Measurements from ENCODE around the gene TEX19.

Gene TEX19

DNA sequence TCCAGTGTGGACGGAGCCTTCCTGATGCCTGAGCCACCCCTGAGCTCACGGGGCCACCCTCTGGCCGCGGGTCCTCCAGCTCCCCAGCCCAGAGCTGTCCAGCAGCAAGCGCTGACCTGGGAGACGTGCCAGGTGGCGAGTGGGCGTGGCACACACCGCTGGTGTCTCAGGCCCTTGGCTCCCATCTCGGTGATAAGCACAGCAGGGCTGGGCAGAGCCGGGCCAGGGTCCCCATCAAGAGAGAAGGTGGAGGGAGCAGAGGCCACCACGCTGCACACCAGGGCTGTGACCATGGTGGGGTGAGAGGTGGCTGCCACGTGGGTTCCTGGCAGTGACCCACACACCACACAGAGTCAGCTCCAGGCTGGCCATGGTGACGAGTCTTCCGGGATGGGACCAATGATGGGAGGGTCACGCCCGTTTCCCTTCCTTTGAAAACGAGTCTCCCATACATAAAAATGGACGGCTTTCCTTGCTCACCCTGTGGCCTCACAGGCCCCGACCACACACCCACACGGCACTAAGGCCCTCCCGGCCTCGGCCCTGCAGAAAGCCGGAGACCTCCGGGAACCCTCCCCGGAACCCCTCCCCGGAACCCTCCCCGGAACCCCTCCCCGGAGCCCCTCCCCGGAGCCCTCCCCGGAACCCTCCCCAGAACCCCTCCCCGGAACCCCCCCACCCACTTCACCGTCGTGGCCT lies 29.3 kb downstream of the TEX19 start:
- DNase-seq (ENCODE audit: low spot score) (no peak), FAIRE-seq (peak; percentile 9)

DNA sequence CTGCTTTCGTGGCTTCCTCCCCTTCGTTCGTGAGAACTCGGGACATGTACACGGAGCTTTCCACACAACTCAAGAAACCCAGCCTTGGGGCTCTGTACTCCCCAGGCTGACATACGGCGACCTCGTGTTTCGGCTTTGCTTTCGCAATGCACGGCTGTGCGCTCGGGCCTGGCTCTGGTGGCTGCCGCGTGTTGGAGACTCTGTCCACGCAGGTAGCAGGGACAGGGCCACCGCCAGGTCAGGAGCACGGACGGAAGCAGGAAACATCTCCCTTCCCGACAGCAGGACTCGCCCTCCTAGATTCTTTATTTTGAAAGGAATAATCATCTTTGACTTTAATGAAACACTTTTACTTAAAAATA lies 29.9 kb downstream of the TEX19 start:
- FAIRE-seq = no peak

DNA sequence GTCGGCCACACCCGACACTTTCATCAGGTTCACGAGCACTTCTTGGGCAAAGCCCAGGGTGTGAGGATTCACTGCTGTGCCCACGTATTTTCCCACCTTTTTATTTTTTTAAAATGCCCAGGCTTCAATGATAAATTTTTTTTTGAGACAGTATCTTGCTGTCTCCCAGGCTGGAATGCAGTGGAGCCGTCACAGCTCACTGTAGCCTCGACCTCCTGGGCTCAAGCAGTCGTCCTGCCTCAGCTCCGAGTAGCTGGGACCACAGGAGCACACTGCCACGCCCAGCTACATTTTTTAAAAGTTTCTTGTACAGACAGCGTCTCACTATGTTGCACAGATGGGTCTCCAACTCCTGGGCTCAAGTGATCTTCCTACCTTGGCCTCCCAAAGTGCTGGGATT lies 30.3 kb downstream of the TEX19 start:
- DNase-seq (ENCODE audit: low spot score) = no peak

More for the DNA sequence above, 29.9 kb downstream of the TEX19 start:
- no peak for DNase-seq (ENCODE audit: low spot score)

DNA sequence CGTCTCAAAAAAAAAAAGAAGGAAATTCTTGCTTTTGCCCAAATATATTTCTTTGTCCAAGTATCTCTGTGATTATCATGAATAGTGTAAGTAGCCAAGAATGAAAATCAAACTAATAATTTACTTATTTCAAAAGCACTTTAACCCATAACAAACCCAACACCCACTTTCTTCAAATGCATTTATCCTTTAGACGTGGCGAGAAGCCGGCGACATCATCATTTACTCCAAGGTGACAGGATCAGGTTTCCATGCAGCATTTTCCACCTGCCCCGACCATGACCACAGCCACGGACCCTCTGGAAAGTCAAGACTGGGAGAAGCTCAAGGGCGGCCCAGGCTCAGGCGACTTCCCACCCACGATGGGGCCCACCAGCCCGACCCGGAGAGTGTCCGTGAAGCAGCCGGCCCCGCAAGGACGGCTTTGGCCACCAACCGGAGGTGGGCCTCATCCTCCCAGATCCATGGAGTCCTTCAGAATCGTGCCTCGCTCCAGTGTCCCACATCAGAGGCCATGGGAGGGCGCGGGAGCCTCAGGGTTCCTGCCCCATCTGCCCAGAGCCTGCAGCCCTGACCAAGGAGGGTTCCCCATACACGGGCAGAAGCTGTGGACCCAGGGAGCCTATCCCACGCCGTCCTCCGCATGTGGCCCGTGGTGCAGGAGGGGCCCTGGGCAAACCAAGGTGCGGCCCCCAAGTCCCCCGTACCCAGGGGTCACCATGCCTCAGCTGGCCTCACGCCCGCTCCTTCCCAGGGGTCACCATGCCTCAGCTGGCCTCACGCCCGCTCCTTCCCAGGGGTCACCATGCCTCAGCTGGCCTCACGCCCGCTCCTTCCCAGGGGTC lies 31.2 kb downstream of the TEX19 start:
- DNase-seq (ENCODE audit: low spot score) (no peak), FAIRE-seq (no peak)

More for the DNA sequence above, 30.3 kb downstream of the TEX19 start:
- FAIRE-seq = no peak

DNA sequence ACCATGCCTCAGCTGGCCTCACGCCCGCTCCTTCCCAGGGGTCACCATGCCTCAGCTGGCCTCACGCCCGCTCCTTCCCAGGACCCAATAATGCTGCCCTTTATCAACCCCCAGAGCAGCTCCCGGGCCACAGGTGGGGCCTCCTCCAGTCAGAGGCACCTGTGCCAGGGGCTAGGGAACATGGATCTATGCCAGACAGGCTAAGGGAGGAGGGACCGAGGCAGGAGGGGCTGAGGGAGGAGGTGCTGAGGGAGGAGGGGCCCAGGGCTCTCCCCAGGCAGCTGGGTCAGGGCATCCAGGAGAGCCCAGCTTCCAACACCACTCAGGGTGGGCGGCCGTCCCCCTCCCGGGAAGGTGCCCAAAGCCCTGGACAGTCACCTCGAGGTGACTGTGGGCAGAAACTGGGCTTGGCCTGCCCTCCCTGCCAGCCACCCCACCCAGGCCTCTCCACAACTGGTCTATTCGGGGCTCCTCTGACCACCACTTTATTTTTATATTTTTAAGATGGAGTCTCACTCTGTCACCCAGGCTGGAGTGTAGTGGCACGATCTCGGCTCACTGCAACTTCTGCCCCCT lies 31.9 kb downstream of the TEX19 start:
- no peak for FAIRE-seq
- no peak for DNase-seq (ENCODE audit: low spot score)

DNA sequence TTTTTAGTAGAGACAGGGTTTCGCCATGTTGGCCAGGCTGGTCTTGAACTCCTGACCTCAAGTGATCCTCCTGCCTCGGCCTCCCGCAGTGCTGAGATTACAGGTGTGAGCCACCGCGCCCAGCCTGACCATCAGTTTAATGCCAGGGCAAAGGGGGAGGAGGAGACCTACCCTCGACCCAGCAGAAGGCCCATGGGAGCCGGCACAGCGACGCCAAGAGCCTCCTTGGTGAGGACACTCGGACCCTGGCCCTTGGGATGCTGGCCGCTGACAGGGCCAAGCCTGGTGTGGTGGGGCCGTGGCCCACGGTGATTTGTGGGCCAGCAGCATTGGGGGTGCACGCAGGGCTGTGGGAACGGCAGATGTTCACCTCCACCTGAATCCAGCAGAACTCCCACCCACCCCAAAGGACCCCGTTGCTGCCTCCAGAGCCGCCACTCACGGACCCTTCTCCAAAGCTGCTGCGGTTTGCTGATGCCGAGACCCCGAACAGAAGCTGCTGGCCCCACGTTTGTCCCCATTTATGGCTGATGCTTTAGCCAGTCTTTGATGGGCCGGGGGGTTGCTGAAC lies 32.5 kb downstream of the TEX19 start:
- no peak for DNase-seq (ENCODE audit: low spot score)
- FAIRE-seq = no peak

DNA sequence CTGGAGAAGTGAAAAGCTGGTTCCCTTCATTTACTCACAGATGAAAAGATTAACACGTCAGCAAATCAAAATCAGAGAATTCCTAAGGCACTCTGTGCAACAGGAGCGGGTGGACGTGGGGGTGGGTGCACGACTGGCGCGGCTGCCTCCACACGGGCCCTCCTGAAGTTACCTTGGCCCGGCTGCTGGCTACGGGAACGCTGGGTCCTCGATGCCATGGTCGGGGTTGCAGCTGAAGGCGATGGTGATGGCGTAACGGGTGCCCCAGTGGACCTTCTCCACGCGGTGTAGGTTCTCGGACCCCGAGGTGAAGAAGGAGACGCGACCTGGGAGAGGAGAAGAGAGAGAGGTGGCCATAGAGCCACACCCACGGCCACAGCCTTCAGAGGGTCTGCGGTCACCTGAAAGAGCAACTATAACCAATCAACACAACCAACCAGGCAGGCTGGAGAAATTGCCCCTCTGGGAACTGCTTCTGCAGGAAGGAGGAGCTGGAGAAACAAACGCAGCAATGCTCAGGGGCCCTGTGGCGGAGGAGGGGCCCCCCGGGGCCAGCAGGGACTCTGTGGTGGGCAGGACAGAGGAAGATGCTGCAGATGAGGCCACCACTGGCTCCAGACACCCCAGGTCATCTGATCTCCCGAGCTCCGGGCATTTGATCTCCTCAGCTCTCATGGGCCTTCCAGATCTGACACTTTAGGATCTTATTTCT lies 33.3 kb downstream of the TEX19 start:
- DNase-seq (ENCODE audit: low spot score) = no peak
- FAIRE-seq = no peak

DNA sequence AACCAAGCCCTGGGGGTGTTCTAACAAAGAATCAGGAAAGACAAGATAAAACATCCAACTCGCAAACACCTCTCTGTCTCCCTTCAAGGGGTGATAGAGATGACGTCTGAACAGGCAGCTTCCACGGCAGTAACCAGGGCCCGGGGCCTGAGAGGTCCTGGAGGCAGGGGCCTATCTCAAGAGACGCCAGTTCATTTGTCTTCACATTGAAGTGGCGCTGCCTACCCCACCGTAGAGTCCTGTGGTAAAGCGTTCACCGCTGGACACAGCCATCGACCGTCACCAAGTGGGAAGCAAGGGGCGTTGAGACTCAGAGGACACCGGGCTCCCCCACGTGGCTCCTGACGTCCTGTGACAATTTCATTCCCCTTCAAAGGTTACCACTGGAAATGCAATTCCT lies 33.9 kb downstream of the TEX19 start:
- FAIRE-seq (no peak), DNase-seq (ENCODE audit: low spot score) (no peak)

DNA sequence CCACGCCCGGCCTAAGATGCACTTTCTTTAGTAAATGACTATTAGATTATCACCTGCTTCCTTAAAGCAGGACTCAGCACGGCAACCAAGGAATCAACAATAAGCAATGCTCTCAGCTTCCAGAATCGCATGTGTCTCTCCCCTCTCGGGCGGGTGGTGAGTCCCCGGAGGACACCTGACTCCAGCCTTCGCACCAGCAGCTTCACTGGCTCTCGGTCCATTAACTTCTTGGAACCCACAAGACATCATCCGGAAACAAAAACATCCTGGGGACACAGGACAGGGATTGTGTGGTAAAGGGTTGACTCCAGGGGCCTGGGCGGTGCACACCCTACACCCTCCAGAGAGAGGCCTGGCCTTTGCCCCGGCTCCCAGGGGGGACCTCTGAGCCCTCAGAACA lies 35.2 kb downstream of the TEX19 start:
- no peak for DNase-seq (ENCODE audit: low spot score)
- no peak for FAIRE-seq

DNA sequence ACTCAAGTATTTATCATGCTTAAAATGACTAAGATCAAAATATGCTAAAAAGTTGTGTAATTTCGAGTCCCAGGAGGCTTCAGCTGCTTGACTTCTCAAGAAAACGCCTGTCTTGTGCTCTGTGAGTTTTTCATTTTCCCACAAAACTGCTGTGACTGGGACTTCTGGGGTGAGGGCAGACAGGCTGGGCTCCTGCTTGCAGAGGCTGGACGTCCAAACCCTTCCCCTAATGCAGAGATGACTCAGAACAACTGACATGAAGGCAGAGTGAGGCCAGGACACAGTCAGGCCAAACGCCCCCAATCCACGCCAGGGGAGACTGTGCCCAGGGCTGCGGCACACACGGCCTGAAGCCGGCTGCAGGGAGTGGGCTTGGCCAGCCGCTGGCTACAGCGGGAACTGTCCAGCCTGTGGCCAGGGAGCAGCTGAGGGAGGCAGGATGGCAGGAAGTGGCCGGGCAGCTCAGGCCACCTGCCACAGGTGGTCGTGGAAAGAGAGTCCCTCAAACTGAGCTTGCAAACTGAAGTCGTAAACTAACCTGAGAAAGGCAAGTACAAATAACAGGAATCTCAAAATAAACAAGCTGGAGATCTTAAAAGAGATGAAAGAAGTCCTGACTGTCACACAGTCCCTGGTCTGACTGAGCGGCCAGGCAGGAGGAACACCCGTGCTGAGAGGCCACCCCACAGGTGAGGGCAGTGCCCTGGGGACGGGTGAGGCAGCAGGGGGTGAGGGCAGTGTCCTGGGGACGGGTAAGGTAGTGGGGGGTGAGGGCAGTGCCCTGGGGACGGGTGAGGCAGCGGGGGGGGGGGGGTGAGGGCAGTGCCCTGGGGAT lies 37.8 kb downstream of the TEX19 start:
- DNase-seq (ENCODE audit: low spot score) (no peak), FAIRE-seq (no peak)

DNA sequence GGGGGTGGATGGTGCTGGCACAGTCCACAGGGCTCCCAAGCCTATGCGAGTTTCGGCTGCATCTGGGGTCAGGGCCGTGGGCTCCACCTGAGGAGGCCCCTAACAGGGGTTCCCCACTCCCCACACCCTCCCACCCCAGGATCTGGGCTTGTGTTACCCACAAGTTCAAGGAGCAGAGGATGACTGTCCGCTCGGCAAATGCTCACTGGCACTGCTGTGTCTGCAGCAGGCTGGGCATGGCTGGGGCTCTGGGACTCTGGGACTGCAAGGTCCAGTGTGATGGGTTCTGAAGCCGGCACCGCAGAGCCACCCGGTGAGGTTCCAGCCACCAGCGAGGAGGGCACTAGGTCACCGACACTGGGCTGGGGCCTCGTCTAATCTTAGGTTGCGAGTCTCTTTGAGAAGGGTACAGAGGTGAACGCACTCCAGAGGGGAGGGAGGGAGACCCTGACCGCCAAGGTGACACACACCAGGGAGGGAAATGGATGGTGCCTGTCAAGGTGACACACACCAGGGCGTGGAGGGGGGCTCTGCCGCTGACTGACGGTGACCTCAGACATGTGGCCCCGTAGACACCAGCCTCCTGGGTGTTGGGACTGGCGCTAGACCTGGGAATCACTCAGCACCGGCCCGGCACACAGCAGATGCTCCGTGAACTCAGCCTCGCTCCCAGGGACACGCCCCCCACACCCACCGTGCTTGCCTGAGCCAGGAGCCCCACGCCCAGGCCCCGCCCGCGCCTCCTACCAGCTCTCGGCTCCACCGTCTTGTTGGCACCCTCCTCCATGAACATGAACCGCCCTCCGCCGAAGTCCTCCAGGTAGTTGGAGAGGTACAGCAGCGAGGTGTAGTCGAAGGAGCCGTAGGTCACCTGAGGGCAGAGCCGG lies 38.6 kb downstream of the TEX19 start:
- FAIRE-seq (peak; percentile 78), DNase-seq (ENCODE audit: low spot score) (no peak)

DNA sequence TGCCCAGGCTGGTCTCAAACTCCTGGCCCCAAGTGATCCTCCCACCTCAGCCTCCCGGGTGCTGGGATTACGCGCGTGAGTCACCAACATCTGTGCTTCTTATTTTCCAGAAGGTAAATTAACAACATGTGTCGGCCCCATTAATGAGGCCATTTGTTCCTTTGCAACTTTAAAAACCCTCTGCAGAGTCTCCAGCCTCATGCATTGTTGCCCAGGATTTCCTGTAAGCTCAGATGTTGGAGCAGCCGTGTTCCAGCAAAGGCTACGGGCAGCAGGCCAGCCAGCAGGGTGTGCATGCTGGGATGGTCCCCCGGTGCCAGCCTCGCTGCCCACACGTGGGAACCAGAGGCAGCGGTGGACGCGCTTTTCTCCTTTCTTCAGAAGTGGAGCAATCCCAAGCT lies 40.0 kb downstream of the TEX19 start:
- no peak for DNase-seq (ENCODE audit: low spot score)
- FAIRE-seq = no peak

DNA sequence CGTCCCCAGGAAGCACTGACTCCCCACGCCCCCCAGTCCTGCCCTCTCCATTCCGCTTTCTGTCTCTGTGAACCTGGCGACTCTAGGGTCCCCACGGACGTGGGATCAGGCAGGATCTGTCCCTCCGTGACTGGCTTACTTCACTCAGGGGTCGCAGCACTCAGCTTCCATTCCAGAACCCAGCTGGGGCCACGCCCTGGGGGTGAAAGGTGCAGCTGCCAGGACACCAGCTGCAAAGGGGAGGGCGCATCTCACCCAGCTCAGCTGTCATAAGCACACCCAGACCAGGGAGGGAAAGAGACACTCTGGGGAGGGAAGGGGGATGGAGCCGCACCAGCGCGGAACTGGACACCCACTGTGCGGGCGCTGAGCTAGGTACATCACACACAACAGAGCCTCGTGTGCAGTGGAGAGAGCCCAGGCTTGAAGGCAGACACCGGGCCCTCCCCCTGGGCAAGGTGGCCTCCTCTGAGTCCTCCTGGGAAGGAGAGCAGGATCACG lies 40.6 kb downstream of the TEX19 start:
- FAIRE-seq (no peak), DNase-seq (ENCODE audit: low spot score) (no peak)

DNA sequence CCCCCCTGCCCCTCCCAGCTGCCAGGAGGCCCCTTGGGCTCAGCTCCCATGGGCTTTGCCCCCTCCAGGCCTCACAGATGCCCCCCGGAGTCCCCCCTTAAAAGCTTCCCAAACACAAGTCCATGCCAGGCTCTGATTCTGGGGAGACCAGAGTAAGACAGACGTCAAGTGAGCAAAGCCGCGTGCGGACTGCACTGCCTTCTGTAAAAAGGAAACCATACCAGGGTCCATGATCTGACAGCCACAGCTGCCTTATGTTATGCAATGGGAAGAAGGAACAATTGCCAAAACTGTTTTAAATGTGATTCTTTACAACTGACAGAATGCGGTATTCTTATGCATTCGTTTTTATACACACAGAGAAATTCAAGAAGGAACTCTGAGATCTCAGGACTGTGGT lies 41.2 kb downstream of the TEX19 start:
- DNase-seq (ENCODE audit: low spot score) (no peak), FAIRE-seq (no peak)

DNA sequence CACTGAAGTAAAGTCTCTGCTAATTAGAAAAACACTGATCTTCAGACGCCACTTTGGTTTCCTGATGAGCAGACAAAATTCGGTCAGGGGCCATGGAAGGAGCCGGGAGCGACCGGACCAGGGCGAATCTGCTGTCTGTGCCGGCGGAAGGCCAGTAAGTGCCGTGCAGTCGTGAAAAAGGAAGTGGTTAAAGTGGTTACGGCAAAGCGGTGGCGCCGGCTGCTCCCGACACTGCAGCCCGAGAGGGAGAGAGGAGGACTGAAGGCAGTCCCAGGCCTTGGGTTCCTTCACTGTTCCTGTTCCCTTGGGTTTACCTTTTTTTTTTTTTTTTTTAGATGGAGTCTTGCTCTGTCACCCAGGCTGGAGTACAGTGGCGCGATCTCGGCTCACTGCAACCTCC lies 41.8 kb downstream of the TEX19 start:
- no peak for FAIRE-seq

DNA sequence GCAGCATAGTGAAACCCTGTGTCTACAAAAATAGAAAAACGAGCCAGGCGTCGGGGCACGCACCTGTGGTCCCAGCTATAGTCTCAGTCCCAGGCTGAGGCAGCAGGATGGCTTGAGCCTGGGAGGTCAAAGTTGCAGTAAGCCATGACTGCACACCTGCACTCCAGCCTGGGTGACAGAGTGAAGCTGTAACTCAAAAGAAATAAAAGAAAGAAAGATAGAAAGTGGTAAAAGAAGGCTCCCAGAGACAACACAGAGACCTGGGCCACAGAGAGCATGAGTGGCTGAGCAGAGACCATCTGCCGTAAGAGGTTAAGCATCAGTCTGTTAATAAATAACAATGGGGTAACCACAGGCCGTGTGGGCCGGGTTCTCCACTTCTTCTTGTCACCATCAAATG lies 43.8 kb downstream of the TEX19 start:
- no peak for DNase-seq (ENCODE audit: low spot score)
- no peak for FAIRE-seq

More for the DNA sequence above, 41.8 kb downstream of the TEX19 start:
- no peak for DNase-seq (ENCODE audit: low spot score)

DNA sequence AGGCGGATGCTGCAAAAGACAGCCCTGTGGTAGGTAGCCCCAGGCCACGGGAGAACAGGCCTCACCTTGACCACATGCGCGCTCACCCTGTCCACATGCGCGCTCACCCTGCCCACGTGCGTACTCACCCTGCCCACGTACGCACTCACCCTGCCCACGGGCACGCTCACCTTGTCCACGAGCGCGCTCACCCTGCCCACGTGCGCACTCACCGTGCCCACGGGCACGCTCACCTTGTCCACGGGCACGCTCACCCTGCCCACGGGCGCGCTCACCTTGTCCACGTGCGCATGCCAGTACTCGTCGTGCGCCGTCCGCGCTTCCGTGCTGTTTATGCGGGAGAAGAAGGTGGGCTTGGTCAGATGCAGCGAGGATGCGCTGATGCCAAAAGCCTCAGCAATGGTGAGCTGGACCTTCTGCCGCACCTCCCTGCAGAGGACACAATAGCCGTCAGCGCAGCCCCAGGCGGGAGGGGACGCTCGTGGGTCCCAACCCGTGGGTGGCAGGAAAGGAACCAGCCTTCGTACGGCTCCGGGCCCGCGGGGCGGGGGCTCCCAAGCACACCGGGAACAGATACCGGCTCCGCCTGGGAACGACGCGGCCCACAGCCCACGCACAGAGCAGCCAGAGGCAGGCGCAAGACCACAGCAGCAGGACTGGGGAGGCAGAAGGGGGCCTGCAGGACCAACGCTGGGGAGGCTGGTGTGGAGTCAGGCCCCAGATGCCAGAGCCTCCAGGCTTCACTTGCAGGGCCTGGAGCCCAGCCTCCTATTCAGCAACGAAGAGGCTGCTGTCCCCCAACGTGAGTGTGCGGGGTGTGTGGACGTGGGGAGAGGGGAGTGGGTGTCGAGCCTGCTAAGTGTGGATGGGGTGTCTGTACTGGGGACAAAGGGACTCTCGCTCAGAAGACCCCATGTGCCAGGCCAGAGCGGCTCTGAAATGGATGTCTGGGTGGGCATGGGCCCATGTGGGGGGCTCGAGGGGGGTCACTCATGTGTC lies 44.9 kb downstream of the TEX19 start:
- FAIRE-seq (peak; percentile 97), DNase-seq (ENCODE audit: low spot score) (no peak)

DNA sequence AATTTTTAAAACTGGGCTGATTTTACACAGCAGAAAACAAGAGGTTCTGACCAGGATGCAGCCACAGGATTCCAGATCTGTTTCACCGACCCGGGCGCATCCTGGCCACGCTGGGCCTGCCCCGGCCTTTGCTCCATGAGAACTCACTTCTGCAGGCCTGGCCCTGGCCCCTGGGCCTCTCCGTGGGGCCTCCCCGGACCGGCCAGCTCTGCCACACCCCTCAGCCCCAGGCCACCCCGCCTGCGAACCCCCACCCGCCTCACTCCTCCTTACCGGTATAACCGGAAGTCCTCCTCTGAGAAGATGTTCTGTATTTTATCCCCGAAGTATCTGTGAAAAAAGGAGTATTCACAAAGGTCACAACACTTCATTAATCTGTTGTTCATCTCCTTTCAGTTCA lies 46.0 kb downstream of the TEX19 start:
- no peak for FAIRE-seq
- no peak for DNase-seq (ENCODE audit: low spot score)
